Measurements from ENCODE around the gene OR10H3. TPM values are rescaled to one million over a fixed set of nuclear protein-coding genes. Genes with fewer than 3 reads are reported as not detected.
"Not testable (repeated sequence)": the region's sequence is repeated elsewhere in the genome, so short reads cannot be mapped to it uniquely, and the experiment has no call there.

Gene OR10H3
- polyA plus RNA-seq, 2 donors: not detected

DNA sequence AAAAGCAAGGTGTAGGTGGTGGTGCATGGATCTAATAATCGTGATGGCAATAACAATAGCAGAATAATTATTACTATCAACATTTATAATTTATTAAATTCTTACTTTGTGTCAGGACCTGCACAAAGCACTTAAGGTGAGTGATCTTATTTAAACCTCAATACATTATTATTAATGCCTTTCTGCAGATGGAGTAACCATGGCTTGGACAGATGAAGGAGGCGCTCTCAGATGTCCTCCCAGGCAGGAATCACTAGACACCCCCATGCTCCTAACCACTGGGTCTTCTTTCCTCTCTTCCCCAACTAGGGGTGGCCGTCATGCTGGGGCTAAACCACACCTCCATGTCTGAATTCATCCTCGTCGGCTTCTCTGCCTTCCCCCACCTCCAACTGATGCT lies 10.1 kb upstream of the OR10H3 start, which contains the start of gene OR10H2:
Gene OR10H2 (plus strand): TSS at position 301 of the 400 bp plus-strand sequence. CDS start 20 bp downstream, at position 321.
- H3K4me3 ChIP-seq (ENCODE audit: low read depth in 1 of 2, low read length in 2 of 2): no peak within 1 kb of the TSS
- H3K27ac ChIP-seq (ENCODE audit: low read depth in 2 of 2, low read length in 1 of 2): no peak within 1 kb of the TSS
- H3K4me1 ChIP-seq (ENCODE audit: control insufficient read depth in 2 of 2, insufficient read depth in 2 of 2, low read length in 1 of 2): peaks cover 0 to 6% of the 10 kb centered on the region in 2 donors
- WGBS, 2 donors: 78 to 79% methylated on average over 5 of the region's 5 CpGs
- no peaks in the 10 kb centered on the region for H3K36me3 ChIP-seq (ENCODE audit: control insufficient read depth in 2 of 2, insufficient read depth in 2 of 2, low read length in 1 of 2)
- peaks cover 0 to 3% of the 10 kb centered on the region in 2 donors for H3K27me3 ChIP-seq (ENCODE audit: control insufficient read depth in 1 of 2, insufficient read depth in 2 of 2, low read length in 2 of 2)
- H3K9me3 ChIP-seq (ENCODE audit: control insufficient read depth in 2 of 2, insufficient read depth in 1 of 2, low read depth in 1 of 2, low read length in 1 of 2): peaks cover 0 to 2% of the 10 kb centered on the region in 2 donors

DNA sequence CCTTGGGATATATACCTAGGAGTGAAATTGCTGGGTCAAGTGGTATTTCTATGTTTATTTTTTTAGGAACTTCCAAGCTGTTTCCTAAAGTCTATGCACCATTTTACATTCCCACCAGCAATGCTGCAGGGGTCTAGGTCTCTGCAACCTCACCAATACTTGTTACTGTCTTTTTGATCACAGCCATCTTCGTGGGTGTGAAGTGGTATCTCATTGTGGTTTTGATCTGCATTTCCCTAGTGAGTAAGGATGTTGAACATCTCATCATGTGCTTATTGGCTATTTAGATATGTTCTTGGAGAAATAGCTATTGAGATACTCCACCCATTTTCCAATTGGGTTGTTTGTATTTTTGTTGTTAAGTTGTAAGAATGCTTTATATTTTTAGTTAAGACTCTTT lies 7.2 kb upstream of the OR10H3 start:
- Histone ChIP-seq H3K9me3 (ENCODE audit: control insufficient read depth in 2 of 2, insufficient read depth in 1 of 2, low read depth in 1 of 2, low read length in 1 of 2) (no peaks in the 10 kb centered on the region), H3K27me3 (ENCODE audit: control insufficient read depth in 1 of 2, insufficient read depth in 2 of 2, low read length in 2 of 2) (peaks cover 0 to 3% of the 10 kb centered on the region in 2 donors), H3K27ac (ENCODE audit: low read depth in 2 of 2, low read length in 1 of 2) (no peak overlapping the region), H3K4me3 (ENCODE audit: low read depth in 1 of 2, low read length in 2 of 2) (no peak overlapping the region), H3K36me3 (ENCODE audit: control insufficient read depth in 2 of 2, insufficient read depth in 2 of 2, low read length in 1 of 2) (no peaks in the 10 kb centered on the region), H3K4me1 (ENCODE audit: control insufficient read depth in 2 of 2, insufficient read depth in 2 of 2, low read length in 1 of 2) (no peaks in the 10 kb centered on the region)
- 41 to 46% methylated on average over 1 of the region's 1 CpG for WGBS, 2 donors

DNA sequence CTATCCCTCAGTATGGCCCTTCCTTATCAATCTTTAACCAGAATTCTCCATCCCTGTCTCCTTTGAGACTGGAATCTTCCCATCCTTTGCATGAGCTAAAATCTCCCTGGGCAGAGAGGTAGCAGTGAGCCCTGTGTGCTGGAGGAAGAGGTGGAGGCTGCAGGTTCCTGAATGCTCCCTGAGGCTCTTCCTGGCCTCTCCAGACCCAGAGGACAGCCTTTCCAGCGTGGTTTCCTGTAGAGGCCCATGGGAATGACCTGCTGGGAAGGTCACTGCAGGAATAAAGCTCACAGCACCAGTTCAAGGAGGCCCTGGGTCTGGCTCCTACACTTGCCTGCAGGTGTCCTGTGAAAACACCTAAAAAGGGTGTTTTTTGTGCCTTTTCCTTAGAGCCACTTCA lies 5.4 kb upstream of the OR10H3 start:
- Histone ChIP-seq H3K36me3 (ENCODE audit: control insufficient read depth in 2 of 2, insufficient read depth in 2 of 2, low read length in 1 of 2) (no peaks in the 10 kb centered on the region), H3K27me3 (ENCODE audit: control insufficient read depth in 1 of 2, insufficient read depth in 2 of 2, low read length in 2 of 2) (no peaks in the 10 kb centered on the region), H3K4me3 (ENCODE audit: low read depth in 1 of 2, low read length in 2 of 2) (no peak overlapping the region), H3K9me3 (ENCODE audit: control insufficient read depth in 2 of 2, insufficient read depth in 1 of 2, low read depth in 1 of 2, low read length in 1 of 2) (no peaks in the 10 kb centered on the region), H3K27ac (ENCODE audit: low read depth in 2 of 2, low read length in 1 of 2) (no peak overlapping the region), H3K4me1 (ENCODE audit: control insufficient read depth in 2 of 2, insufficient read depth in 2 of 2, low read length in 1 of 2) (no peaks in the 10 kb centered on the region)
- WGBS, 2 donors: 18 to 40% methylated on average over 1 of the region's 1 CpG

- 61 to 70% methylated on average over 6 of the region's 6 CpGs for WGBS, 2 donors
- no peaks in the 10 kb centered on the region for H3K9me3 ChIP-seq (ENCODE audit: control insufficient read depth in 2 of 2, insufficient read depth in 1 of 2, low read depth in 1 of 2, low read length in 1 of 2)
- no peak overlapping the region for H3K27ac ChIP-seq (ENCODE audit: low read depth in 2 of 2, low read length in 1 of 2)
- H3K36me3 ChIP-seq (ENCODE audit: control insufficient read depth in 2 of 2, insufficient read depth in 2 of 2, low read length in 1 of 2): no peaks in the 10 kb centered on the region
- no peaks in the 10 kb centered on the region for H3K27me3 ChIP-seq (ENCODE audit: control insufficient read depth in 1 of 2, insufficient read depth in 2 of 2, low read length in 2 of 2)
- H3K4me3 ChIP-seq (ENCODE audit: low read depth in 1 of 2, low read length in 2 of 2): no peak overlapping the region
- no peaks in the 10 kb centered on the region for H3K4me1 ChIP-seq (ENCODE audit: control insufficient read depth in 2 of 2, insufficient read depth in 2 of 2, low read length in 1 of 2)
Measured at GRCh38 chr19:15733895-15734294, 3.9 kb upstream of the OR10H3 start.

- Histone ChIP-seq H3K4me1 (ENCODE audit: control insufficient read depth in 2 of 2, insufficient read depth in 2 of 2, low read length in 1 of 2) (peaks cover 0 to 2% of the 10 kb centered on the region in 2 donors), H3K4me3 (ENCODE audit: low read depth in 1 of 2, low read length in 2 of 2) (no peak overlapping the region), H3K27ac (ENCODE audit: low read depth in 2 of 2, low read length in 1 of 2) (no peak overlapping the region), H3K27me3 (ENCODE audit: control insufficient read depth in 1 of 2, insufficient read depth in 2 of 2, low read length in 2 of 2) (peaks cover 0 to 2% of the 10 kb centered on the region in 2 donors), H3K36me3 (ENCODE audit: control insufficient read depth in 2 of 2, insufficient read depth in 2 of 2, low read length in 1 of 2) (no peaks in the 10 kb centered on the region), H3K9me3 (ENCODE audit: control insufficient read depth in 2 of 2, insufficient read depth in 1 of 2, low read depth in 1 of 2, low read length in 1 of 2) (peaks cover 2 to 9% of the 10 kb centered on the region in 2 donors)
- WGBS, 2 donors: 70 to 73% methylated on average over 1 of the region's 1 CpG
Measured at GRCh38 chr19:15740785-15741184, 3.0 kb downstream of the OR10H3 start.

DNA sequence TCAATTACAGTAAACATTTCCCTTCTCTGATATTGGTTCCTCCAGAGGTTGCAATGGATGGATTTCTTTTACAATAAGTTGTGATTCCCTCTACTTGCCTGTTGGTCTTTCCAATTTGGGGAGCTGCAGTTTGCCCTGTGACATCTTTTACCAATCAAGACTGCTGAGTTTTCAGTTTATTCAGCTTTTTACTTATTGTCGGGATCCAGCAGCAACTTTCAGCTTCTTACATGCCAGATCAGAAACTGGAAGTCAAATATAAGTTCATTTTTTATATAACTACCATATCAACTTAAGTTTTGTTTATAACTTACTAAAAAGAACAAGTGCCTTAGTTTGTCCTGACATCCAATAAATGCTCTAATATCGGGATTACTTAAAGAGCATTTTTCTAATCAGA lies 10.5 kb downstream of the OR10H3 start:
- Histone ChIP-seq H3K27me3 (ENCODE audit: control insufficient read depth in 1 of 2, insufficient read depth in 2 of 2, low read length in 2 of 2) (peaks cover 2 to 4% of the 10 kb centered on the region in 2 donors), H3K4me1 (ENCODE audit: control insufficient read depth in 2 of 2, insufficient read depth in 2 of 2, low read length in 1 of 2) (no peaks in the 10 kb centered on the region), H3K9me3 (ENCODE audit: control insufficient read depth in 2 of 2, insufficient read depth in 1 of 2, low read depth in 1 of 2, low read length in 1 of 2) (no peaks in the 10 kb centered on the region), H3K4me3 (ENCODE audit: low read depth in 1 of 2, low read length in 2 of 2) (no peak overlapping the region), H3K36me3 (ENCODE audit: control insufficient read depth in 2 of 2, insufficient read depth in 2 of 2, low read length in 1 of 2) (no peaks in the 10 kb centered on the region), H3K27ac (ENCODE audit: low read depth in 2 of 2, low read length in 1 of 2) (no peak overlapping the region)
- 78 to 81% methylated on average over 2 of the region's 2 CpGs for WGBS, 2 donors

DNA sequence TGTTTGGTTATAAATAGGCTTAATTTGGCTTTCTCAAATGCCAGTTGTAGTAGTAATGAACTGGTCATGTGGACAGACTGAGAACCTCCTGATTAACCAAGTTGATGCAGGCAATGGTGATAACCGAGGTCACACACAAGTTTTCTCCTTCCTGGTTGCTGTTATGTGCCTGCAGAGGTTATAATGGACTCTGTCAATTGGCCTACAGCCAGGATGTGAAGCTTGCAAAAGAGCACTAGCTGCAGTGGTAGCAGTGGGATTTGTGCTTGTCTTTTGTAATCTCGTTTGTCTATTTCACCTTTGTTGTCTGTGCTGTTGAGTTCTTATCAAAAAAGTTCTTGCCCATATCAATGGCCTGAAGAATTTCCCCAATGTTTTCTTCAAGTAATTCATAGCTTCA lies 20.6 kb downstream of the OR10H3 start:
- Histone ChIP-seq H3K4me3 (ENCODE audit: low read depth in 1 of 2, low read length in 2 of 2) (no peak overlapping the region), H3K9me3 (ENCODE audit: control insufficient read depth in 2 of 2, insufficient read depth in 1 of 2, low read depth in 1 of 2, low read length in 1 of 2) (no peaks in the 10 kb centered on the region), H3K27me3 (ENCODE audit: control insufficient read depth in 1 of 2, insufficient read depth in 2 of 2, low read length in 2 of 2) (no peaks in the 10 kb centered on the region), H3K27ac (ENCODE audit: low read depth in 2 of 2, low read length in 1 of 2) (no peak overlapping the region), H3K4me1 (ENCODE audit: control insufficient read depth in 2 of 2, insufficient read depth in 2 of 2, low read length in 1 of 2) (no peaks in the 10 kb centered on the region), H3K36me3 (ENCODE audit: control insufficient read depth in 2 of 2, insufficient read depth in 2 of 2, low read length in 1 of 2) (no peaks in the 10 kb centered on the region)
- 55 to 62% methylated on average over 2 of the region's 2 CpGs for WGBS, 2 donors

DNA sequence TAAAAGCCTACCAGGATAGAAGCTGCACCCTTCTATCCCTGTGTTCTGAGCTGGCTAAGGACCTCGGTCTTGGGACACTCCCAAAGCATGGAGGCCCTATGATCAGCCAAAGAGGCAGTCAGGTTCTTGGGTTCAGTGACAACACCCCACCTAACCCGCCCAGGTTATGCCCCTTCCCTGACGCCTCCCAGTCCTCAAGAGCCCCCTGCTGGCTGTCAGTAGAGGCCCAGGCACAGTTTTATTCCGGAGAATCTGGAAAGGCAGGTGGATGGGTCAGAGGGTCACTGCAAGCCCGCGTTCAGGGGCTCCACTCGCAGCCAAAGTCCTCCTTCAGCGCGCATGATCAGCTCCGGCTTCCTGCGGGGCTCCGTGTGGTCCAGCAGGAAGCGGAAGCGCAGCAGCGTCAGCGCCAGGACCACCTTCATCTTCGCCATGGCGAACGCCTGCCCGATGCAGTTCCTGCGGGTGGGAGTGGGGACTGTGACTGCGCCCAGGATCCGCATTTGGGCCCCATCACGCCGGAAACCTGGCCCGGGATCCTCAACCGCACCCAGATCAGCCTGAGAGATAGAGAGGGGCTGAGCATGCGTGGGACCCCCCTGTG lies 22.3 kb downstream of the OR10H3 start:
- no peak overlapping the region for H3K27ac ChIP-seq (ENCODE audit: low read depth in 2 of 2, low read length in 1 of 2)
- H3K9me3 ChIP-seq (ENCODE audit: control insufficient read depth in 2 of 2, insufficient read depth in 1 of 2, low read depth in 1 of 2, low read length in 1 of 2): no peaks in the 10 kb centered on the region
- no peak overlapping the region for H3K4me3 ChIP-seq (ENCODE audit: low read depth in 1 of 2, low read length in 2 of 2)
- 40 to 46% methylated on average over 27 to 28 of the region's 28 CpGs for WGBS, 2 donors
- no peaks in the 10 kb centered on the region for H3K27me3 ChIP-seq (ENCODE audit: control insufficient read depth in 1 of 2, insufficient read depth in 2 of 2, low read length in 2 of 2)
- H3K4me1 ChIP-seq (ENCODE audit: control insufficient read depth in 2 of 2, insufficient read depth in 2 of 2, low read length in 1 of 2): no peaks in the 10 kb centered on the region
- no peaks in the 10 kb centered on the region for H3K36me3 ChIP-seq (ENCODE audit: control insufficient read depth in 2 of 2, insufficient read depth in 2 of 2, low read length in 1 of 2)

- 33 to 39% methylated on average over 6 of the region's 6 CpGs for WGBS, 2 donors
- H3K36me3 ChIP-seq (ENCODE audit: control insufficient read depth in 2 of 2, insufficient read depth in 2 of 2, low read length in 1 of 2): no peaks in the 10 kb centered on the region
- H3K9me3 ChIP-seq (ENCODE audit: control insufficient read depth in 2 of 2, insufficient read depth in 1 of 2, low read depth in 1 of 2, low read length in 1 of 2): peaks cover 0 to 2% of the 10 kb centered on the region in 2 donors
- no peak overlapping the region for H3K4me3 ChIP-seq (ENCODE audit: low read depth in 1 of 2, low read length in 2 of 2)
- H3K4me1 ChIP-seq (ENCODE audit: control insufficient read depth in 2 of 2, insufficient read depth in 2 of 2, low read length in 1 of 2): no peaks in the 10 kb centered on the region
- no peaks in the 10 kb centered on the region for H3K27me3 ChIP-seq (ENCODE audit: control insufficient read depth in 1 of 2, insufficient read depth in 2 of 2, low read length in 2 of 2)
- no peak overlapping the region for H3K27ac ChIP-seq (ENCODE audit: low read depth in 2 of 2, low read length in 1 of 2)
Measured at GRCh38 chr19:15769586-15769985, 31.8 kb downstream of the OR10H3 start.

- not testable (repeated sequence) for H3K27me3 ChIP-seq (ENCODE audit: control insufficient read depth in 1 of 2, insufficient read depth in 2 of 2, low read length in 2 of 2); H3K4me3 ChIP-seq (ENCODE audit: low read depth in 1 of 2, low read length in 2 of 2); H3K36me3 ChIP-seq (ENCODE audit: control insufficient read depth in 2 of 2, insufficient read depth in 2 of 2, low read length in 1 of 2); H3K27ac ChIP-seq (ENCODE audit: low read depth in 2 of 2, low read length in 1 of 2); H3K4me1 ChIP-seq (ENCODE audit: control insufficient read depth in 2 of 2, insufficient read depth in 2 of 2, low read length in 1 of 2); H3K9me3 ChIP-seq (ENCODE audit: control insufficient read depth in 2 of 2, insufficient read depth in 1 of 2, low read depth in 1 of 2, low read length in 1 of 2)
- WGBS, 2 donors: 74 to 79% methylated on average over 3 of the region's 3 CpGs
Measured at GRCh38 chr19:15774159-15774558, 36.4 kb downstream of the OR10H3 start.
